ENCODE results near the gene TMEM11. TPM values are rescaled to one million over a fixed set of nuclear protein-coding genes. Genes with fewer than 3 reads are reported as not detected.

TMEM11 gene
- total RNA-seq, 1 experiment from 2014 or later, result 32.5 TPM

- H2BK15ac ChIP-seq (ENCODE audit: low read depth, low read length), result no peak overlapping the region
- H4K5ac ChIP-seq (ENCODE audit: insufficient read length, low read depth, low read length), result no peak overlapping the region
- H3K23me2 ChIP-seq (ENCODE audit: insufficient read length, low read depth, low read length, poor library complexity, severe bottlenecking), result peaks cover 3% of the 10 kb centered on the region
- H3K9ac ChIP-seq (ENCODE audit: extremely low read depth, insufficient read length, low read length), result no peak overlapping the region
- TF ChIP-seq CTCF (conservative IDR thresholded peaks at IDR 0.05), result no peak
- H3K4me1 ChIP-seq (ENCODE audit: insufficient read depth, low read length), result no peaks in the 10 kb centered on the region
- H3K9me3 ChIP-seq (ENCODE audit: control insufficient read depth, low read depth, low read length), result no peaks in the 10 kb centered on the region
- no peaks in the 10 kb centered on the region for H3K27me3 ChIP-seq (ENCODE audit: insufficient read depth, low read length)
- H3K23ac ChIP-seq (ENCODE audit: insufficient read length, low read depth, low read length), result no peak overlapping the region
- H4K8ac ChIP-seq (replicated peaks; ENCODE audit: insufficient read length, low read depth, low read length), result no peak overlapping the region
- H4K91ac ChIP-seq (ENCODE audit: insufficient read length, low read depth, low read length), result no peak overlapping the region
- no peak overlapping the region for H2BK12ac ChIP-seq (ENCODE audit: insufficient read length, low read depth, low read length)
- no peak overlapping the region for H3K27ac ChIP-seq (ENCODE audit: insufficient read length, low read depth, low read length)
- no peaks in the 10 kb centered on the region for H3K36me3 Mint-ChIP-seq (ENCODE audit: insufficient read depth in 1 of 3, low read depth in 3 of 3)
- DNase-seq, result no peak
- no peak overlapping the region for H2BK20ac ChIP-seq (ENCODE audit: low read depth, low read length, poor library complexity, severe bottlenecking)
- no peak overlapping the region; a peak in 1 of 5 replicates for H3K4me3 Mint-ChIP-seq
- H3K14ac ChIP-seq (ENCODE audit: insufficient read depth, low read length), result no peak overlapping the region
- H3K4me2 ChIP-seq (ENCODE audit: insufficient read depth, insufficient read length, low read length), result no peak overlapping the region
- H2BK120ac ChIP-seq (ENCODE audit: low read depth, low read length, poor library complexity, severe bottlenecking), result no peak overlapping the region
- peaks cover 11% of the 10 kb centered on the region for H3K27me3 Mint-ChIP-seq (ENCODE audit: low read depth)
- H3T11ph ChIP-seq (ENCODE audit: low read length), result no peak overlapping the region
- no peak overlapping the region for H2AK5ac ChIP-seq (ENCODE audit: insufficient read length, low read length)
- H2AFZ ChIP-seq (ENCODE audit: low read length), result no peak overlapping the region
- no peaks in the 10 kb centered on the region for H4K20me1 ChIP-seq (ENCODE audit: control insufficient read depth, insufficient read depth, insufficient read length)
- no CpG with 5 or more reads among the region's 4 CpGs for WGBS (ENCODE audit: extremely low coverage, insufficient read length, low lambda C conversion rate)
- H3K79me2 ChIP-seq (ENCODE audit: insufficient read depth, low read length), result no peaks in the 10 kb centered on the region
- no peak overlapping the region for H3K27ac Mint-ChIP-seq
- H3K4me1 Mint-ChIP-seq, result peaks cover 19 to 32% of the 10 kb centered on the region in 2 experiments
- H3K79me1 ChIP-seq (ENCODE audit: insufficient read depth, low read depth, low read length, poor library complexity, severe bottlenecking), result no peaks in the 10 kb centered on the region
- no peak overlapping the region for H3K4ac ChIP-seq (ENCODE audit: low read depth, low read length)
- peaks cover 0 to 3% of the 10 kb centered on the region in 2 experiments; a peak in 1 of 5 replicates for H3K9me3 Mint-ChIP-seq
- H3K18ac ChIP-seq (ENCODE audit: insufficient read length, low read depth, low read length), result no peak overlapping the region
- H3K56ac ChIP-seq (ENCODE audit: insufficient read length, low read depth, low read length), result no peak overlapping the region
- no peak overlapping the region for H2BK5ac ChIP-seq (ENCODE audit: insufficient read length, low read length)
Observed at GRCh38 chr17:21250854-21251253, 36.9 kb upstream of the TMEM11 start.
